CD4-positive, alpha-beta T cell treated with Interleukin-2 at 100 ng/mL for 4 hours (primary cell): ENCODE data around the gene FOXA3.

ENCODE experiments used
- DNase-seq: peaks from one replicate; pipeline ENCODE4 v3.0.0-alpha.2; 2020; ENCODE audit warnings: low spot score

FOXA3 gene

GRCh38 chr19:45863840-45864628 lies at the start of gene FOXA3:
Gene FOXA3, plus strand, starts transcription at chr19:45864326. Its CDS starts 131 bp downstream, at chr19:45864457.
- DNase-seq = peak; percentile 53

- DNase-seq = no peak
Observed at GRCh38 chr19:45814851-45815480, 49.2 kb upstream of the FOXA3 start, which contains the start of gene RSPH6A. Gene RSPH6A, minus strand, starts transcription at chr19:45815308. Its CDS starts 132 bp downstream, at chr19:45815176.

GRCh38 chr19:45815481-45816216 lies 48.5 kb upstream of the FOXA3 start:
- no peak for DNase-seq

GRCh38 chr19:45816236-45817009 lies 47.7 kb upstream of the FOXA3 start:
- DNase-seq = no peak

GRCh38 chr19:45817010-45817724 lies 47.0 kb upstream of the FOXA3 start:
- peak; percentile 96 for DNase-seq

- DNase-seq = no peak
Observed at GRCh38 chr19:45817725-45818301, 46.3 kb upstream of the FOXA3 start.

- no peak for DNase-seq
Observed at GRCh38 chr19:45819769-45820168, 44.4 kb upstream of the FOXA3 start.

GRCh38 chr19:45820413-45821102 lies 43.6 kb upstream of the FOXA3 start:
- DNase-seq = no peak

- no peak for DNase-seq
Observed at GRCh38 chr19:45821103-45821521, 43.0 kb upstream of the FOXA3 start.

- no peak for DNase-seq
Observed at GRCh38 chr19:45821570-45821969, 42.6 kb upstream of the FOXA3 start.

- no peak for DNase-seq
Observed at GRCh38 chr19:45822716-45823115, 41.4 kb upstream of the FOXA3 start.

- DNase-seq = no peak
Observed at GRCh38 chr19:45823182-45823581, 40.9 kb upstream of the FOXA3 start.

GRCh38 chr19:45824041-45824471 lies 40.1 kb upstream of the FOXA3 start:
- no peak for DNase-seq

- DNase-seq = no peak
Observed at GRCh38 chr19:45824531-45825262, 39.4 kb upstream of the FOXA3 start.

- DNase-seq = no peak
Observed at GRCh38 chr19:45825263-45825605, 38.9 kb upstream of the FOXA3 start.

- DNase-seq = no peak
Observed at GRCh38 chr19:45825917-45826893, 37.9 kb upstream of the FOXA3 start.

GRCh38 chr19:45826934-45827333 lies 37.2 kb upstream of the FOXA3 start:
- no peak for DNase-seq

GRCh38 chr19:45827459-45828093 lies 36.5 kb upstream of the FOXA3 start:
- no peak for DNase-seq
